Stimulated activated CD8-positive, alpha-beta memory T cell treated with anti-CD3 and anti-CD28 coated beads, Interleukin-7, amount 100 ng/mL, for 4 hours (primary cell): ENCODE measurements around the gene ETV6.

Source experiments
- DNase-seq, 2 donors: peaks; one replicate each; pipeline ENCODE4 v3.0.0-alpha.2; 2020; ENCODE audit warnings: low read depth in 2 of 2

Gene ETV6

DNA sequence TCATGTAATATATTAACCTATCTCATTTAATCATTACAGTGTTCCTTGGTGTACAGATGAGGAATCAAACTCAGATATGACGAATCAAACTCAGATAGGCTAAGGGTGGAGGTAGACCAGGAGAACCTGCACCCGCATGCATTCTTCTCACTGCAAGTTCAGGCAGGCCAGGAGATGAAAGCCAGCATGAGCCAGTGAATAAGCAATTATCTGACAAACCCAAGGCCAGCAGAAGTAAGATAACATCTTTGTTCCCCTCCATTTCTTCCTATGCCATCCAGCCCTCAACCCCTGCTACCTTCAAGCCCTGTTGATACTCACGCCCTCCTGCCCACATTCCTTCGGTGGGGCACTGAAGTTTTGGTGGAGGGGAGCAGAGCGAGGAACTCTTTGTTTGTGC is 152.2 kb downstream of the ETV6 start:
- no peak for DNase-seq

DNA sequence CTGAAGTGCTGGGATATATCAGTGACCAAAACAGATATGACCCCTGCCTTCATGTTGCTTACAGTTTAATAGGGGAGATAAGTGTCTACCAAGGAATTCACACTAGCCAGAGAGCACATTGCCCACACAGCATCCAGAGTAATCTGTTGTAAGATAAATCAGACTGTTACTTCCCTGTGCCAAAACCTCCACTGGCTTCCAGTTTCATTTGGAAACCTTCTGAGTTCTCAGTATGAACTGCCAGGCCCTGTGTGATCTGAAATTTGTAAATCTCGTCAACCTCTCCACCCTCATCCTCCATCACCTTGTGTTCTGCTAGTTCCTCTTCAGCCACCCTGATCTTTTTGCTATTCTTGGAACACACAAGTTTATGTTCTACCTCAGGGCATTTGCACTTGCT is 154.7 kb downstream of the ETV6 start:
- DNase-seq, result no peak

DNA sequence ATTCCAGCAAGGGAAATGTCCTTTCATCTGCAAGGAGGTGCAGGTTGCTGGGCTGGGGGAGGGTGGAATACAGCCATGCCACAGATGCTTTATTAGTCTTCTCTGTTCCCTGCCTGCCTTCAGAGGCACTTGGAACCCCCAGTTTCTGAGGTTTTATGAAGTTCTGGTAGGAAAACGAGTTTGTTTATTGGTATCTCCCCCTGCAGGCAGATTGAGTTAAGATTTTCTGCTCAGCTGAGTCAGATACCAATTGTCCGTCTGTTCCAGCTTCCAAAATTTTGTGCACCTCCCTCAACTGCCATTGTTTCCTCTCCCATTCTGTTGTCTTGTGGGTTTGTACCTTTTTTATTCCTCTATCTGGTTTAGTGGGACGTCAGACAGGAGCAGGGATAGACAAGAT is 155.6 kb downstream of the ETV6 start:
- no peak for DNase-seq

DNA sequence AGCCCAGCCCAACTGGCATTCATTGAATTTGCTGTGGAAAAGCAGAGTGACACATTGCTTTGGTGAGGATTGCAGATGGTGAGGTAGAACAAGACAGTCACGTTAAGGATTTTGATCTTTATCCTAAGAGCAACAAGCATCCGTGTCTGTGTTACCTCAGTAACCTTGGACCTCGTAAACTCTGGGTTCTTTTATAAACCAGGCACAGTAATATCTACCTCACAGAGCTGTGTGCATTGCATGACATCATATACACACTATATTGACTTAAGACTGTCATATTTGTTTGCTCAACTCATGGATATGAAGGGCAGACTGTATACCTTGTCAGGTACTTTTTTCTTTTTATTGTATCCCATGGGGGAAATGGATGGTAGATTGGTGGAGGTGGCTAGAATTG is 156.2 kb downstream of the ETV6 start:
- DNase-seq, result no peak

- DNase-seq, result no peak
Measured at GRCh38 chr12:11807458-11807857, 158.0 kb downstream of the ETV6 start.

DNA sequence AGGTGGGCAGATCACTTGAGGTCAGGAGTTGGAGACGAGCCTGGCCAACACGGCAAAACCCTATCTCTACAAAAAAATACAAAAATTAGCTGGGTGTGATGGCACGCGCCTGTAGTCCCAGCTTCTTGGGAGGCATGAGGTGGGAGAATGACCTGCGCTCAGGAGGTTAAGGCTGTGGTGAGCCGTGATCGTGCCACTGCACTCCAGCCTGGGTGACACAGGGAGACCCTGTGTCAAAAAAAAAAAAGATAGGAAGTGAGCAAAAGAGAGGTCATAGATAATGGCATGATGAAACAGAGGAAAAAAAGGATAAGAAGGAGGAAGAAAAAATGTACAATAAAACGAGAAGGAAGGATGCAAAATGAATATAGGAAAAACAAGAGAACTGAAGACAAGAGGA is 159.5 kb downstream of the ETV6 start:
- no peak for DNase-seq

GRCh38 chr12:11810206-11810545 is 160.7 kb downstream of the ETV6 start:
- DNase-seq, result no peak

DNA sequence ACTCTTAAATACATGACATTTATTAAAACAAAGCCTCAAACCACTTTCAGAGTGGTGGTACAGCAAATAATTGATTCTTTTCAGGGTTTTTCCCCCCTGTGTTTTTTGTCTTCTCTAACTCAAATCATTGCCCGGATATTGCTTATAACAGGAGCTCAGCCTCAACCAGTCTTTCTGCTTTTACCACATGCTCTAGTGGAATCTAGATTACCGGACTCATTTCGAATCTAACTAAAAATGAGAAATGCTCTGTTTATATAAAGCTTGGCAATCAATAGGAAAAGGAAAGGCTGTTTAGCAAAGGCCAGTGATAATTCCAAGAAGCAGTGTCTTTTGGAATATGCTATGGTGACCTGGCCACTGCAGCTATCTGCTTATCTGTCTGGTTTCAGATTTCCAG is 161.5 kb downstream of the ETV6 start:
- DNase-seq, result no peak

- DNase-seq, result no peak
Measured at GRCh38 chr12:11812241-11812585, 162.7 kb downstream of the ETV6 start.

GRCh38 chr12:11812586-11813437 is 163.3 kb downstream of the ETV6 start:
- DNase-seq, result no peak

DNA sequence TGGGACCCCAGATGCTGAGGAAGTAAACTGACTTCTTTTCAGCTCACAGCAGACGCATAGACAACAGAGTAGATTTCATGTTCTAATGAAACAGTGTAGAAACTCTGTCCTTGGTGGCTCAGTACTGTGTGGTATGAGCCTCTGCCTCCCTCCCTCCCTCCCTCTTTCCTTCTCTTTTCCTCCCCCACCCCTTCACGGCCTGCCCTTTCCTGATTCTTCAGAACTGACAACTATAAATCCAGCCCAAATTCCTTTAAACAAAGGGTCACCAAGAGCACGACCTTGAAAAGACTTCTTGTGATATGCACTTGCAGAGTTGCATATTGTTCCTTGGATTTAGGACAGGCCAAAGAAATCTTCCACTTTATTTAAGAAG is 164.0 kb downstream of the ETV6 start:
- no peak for DNase-seq

DNA sequence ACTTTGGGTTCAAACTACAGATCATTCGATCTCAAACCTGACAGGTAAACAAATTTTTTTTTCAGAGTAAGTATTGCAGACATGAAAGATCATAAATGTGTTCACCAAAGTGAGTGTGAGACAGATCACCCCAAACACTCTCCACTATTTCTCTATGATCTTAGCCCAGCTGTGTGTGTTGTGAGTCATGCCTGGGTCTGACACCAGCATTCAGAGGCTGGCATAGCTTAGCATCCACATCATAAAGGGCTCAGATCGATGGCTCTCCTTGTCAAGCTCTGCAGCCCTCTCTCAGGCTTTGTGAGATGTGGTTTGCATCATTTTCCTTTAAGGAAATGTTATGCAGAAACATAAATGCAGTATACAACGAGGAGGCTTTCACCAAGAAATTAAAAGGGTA is 164.9 kb downstream of the ETV6 start:
- DNase-seq, result no peak

DNA sequence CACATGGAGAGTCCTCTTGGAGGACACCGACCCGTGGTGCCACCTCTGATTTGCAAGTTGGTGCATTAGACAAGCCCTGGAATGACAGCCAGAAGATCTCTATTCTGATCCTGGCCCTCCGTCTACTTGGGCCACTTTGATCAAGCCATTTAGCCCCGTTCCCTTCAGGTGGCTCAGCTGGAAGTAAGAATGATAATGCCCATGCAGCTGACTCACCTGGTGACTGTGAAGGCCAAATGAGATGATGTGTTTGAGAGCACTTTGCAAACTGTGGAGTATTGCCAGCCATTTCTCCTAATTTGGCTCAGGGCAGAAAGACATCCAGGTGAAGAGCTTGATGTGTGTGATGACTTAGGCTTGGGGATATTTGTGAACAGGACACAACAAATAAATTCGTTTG is 165.9 kb downstream of the ETV6 start:
- DNase-seq, result no peak

GRCh38 chr12:11819643-11820042 is 170.2 kb downstream of the ETV6 start:
- DNase-seq, result no peak

DNA sequence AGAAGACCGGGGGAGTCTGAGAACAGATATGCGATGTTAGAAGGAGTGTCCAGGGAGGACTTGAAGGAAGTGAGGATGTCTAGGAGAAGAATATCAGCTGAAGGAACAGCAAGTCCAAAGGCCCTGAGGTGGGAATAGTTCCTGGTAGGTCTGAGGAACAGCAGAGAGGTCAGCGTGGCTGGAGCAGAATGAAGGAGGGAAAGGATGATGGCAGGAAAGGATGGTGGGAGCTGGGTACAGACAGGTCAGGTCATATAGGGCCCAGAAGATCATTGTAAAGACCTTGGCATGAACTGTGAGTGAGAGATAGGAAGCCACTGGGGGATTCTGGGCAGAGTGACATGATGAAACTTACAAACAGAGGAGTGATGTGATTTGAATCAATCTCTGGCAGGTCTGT is 171.0 kb downstream of the ETV6 start:
- DNase-seq, result no peak

- no peak for DNase-seq
Measured at GRCh38 chr12:11821386-11822080, 172.1 kb downstream of the ETV6 start.

GRCh38 chr12:11822081-11822834 is 172.8 kb downstream of the ETV6 start:
- peak in 1 of 2 donors; percentile 24 for DNase-seq

- DNase-seq, result no peak
Measured at GRCh38 chr12:11823043-11823442, 173.6 kb downstream of the ETV6 start.

GRCh38 chr12:11823593-11823992 is 174.1 kb downstream of the ETV6 start:
- no peak for DNase-seq

GRCh38 chr12:11824069-11824468 is 174.6 kb downstream of the ETV6 start:
- no peak for DNase-seq

GRCh38 chr12:11824736-11825135 is 175.3 kb downstream of the ETV6 start:
- no peak for DNase-seq

DNA sequence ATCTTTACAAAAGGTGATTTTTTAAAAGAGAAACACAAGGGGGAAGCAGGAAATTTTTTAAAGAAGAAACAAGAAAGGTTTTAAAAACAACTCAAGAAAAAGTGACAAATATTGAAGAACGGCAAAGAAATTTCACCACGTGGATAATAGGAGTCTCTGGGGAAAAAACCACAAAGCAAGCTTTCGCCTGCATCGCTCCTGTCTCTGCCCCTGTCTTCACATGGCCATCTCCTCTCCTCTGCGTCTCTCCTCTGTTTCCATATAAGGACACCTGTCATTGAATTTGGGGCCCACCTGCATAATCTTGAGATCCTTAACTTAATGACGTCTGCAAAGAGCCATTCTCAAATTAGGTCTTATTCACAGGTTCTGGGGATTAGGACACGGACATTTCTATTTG is 175.8 kb downstream of the ETV6 start:
- no peak for DNase-seq

DNA sequence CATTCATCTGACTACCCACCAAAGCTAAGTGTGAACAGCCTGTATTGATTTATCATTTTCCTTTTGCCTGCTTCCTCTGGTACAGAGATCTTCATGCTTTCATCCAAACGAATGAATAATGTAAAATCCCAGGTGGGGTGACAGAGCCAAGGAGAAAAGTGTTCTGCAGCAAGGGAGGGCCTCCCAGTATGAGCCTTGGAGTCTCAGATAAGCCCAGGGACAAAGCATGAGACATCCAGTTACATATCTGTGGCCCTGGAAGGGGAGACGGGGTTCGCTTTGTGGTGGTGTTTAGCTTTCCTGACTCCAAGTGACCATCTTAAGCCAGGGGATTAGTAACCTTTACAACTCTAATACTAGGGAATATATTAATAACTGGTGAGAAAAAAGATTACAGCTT is 177.1 kb downstream of the ETV6 start:
- DNase-seq, result no peak
